GM18873 (cell line): ENCODE results near the gene PRKCH.

Experiments used
- ATAC-seq: cut with Tn5 transposase; IDR thresholded peaks from one replicate; pipeline ENCODE4 v1.9.1; 2021; ENCODE audit warnings: mild to moderate bottlenecking, moderate library complexity, moderate number of reproducible peaks; ENCODE audit not compliant: unreplicated experiment, low FRiP score

The PRKCH gene

DNA sequence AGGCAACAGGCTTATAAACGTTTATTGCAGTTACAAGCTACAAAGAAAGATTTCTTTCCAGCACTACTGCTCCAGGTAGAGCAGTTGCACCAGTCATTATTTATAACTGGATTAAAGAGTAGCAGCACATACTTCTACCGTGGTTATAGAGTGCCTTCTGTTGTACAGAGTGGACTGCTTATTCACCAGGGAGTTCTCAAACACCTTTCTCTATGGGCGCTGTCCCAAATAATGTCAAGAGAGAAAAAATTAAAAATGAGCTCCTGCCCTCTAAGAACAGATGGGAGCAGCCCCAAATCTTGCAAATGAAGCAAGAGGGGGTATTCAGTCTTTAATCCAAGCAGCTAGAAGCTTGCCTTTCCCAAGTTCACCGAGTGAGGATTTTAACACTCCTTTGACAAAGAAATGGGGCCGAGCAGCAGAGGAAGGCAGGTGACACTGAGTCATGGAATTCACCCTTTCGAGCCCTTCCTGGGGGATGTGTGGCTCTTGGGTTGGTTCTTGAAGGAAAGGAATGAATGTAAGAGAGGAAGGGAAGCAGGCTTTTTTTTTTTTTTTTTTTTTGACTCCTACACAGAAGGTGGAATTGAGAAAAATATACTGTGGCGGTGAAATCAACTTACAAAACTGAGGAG lies 181.2 kb downstream of the PRKCH start:
- ATAC-seq, result peak; percentile 7

DNA sequence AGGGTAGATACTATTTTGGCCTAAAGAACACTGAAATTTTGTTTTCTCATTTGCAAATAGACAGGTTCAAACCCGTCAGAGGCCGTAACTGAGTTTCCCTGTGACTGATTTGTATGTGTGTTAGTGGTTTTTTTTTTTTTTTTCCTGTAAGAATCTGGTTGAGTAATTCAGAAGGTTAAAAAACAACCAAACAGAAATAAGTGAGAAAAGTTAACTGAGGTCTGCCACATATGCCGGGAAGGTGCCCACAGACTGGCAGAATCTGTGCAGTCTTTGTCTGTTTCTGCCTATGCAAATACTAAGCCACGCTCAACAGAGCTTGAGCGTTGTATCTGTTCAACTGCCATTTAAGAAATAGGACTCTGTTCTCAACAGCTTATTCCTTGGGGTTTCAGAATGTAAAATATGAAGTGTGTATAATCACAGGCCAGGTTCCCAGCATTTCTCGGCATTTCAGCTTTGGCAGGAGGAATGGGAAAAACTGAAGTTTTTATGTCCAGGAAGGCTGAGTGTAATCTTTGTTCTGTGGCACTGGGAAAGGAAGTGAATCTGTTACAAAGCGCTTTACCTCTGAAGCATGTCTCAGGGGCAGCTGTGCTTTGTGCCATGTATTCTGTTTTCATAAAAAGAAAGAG lies 181.9 kb downstream of the PRKCH start:
- peak; percentile 89 for ATAC-seq

DNA sequence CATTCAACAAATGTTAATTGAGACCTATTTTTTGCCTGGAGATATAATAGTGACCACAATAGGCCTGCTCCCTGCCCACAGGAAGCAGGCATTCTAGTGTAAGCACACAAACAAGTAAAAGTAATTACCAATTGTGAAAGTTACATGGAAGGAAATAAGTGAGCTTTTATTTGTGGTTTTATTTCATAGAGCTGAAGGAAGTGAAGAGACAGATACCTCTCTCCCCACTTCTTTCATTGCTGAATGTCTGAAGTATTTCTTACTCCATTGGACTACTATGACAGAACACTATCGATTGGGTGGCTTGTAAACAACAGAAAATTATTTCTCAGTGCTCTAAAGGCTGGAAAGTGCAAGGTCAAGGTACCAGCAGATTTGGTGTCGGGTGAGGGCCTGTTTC lies 183.5 kb downstream of the PRKCH start:
- ATAC-seq, result no peak

DNA sequence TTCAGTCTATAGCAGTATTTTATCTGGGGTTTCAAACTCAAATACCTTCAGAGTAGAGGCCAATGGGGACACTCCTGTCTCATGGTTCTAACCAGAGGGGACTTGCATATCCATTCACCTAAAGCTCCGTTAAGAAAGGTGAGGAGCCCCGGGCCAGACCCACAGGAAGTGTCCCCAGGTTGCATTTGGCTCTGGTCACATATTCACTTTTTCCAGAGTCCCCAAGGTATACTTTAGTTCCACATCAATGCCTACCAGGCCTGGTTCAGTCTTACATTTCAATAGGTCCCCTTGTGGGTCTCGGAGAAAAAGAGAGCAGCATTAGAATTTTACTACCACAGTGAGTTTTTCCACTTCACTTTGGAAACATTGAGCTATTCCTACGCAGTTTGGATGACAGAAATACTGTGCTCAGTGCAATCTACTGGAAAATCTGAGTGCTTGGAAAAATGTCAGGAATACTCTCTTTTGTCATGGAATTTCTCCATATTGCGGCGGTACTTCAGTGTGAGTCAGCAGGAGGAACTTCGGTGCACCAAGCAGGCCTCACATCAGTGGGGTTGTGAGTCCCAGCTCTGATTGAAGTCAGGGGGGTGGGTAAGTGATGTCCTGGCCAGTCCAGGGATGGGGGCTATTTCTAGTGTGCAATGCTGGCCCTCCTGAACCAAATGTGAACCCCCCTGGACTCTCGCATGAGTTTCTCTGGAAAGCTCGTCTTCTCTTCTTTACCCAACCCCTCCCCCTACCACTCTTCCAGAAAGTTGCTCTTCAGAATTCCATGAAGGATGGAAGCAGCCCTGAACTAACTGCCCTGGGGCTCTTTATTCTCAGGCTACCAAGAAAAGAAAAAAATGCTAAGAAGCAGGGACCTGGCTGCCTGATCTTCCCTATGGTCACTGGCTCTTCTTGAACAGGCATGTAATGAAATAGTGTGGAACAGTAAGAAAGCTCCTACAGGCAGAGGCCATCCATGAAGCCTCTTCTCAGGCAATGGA lies 184.7 kb downstream of the PRKCH start:
- no peak for ATAC-seq

DNA sequence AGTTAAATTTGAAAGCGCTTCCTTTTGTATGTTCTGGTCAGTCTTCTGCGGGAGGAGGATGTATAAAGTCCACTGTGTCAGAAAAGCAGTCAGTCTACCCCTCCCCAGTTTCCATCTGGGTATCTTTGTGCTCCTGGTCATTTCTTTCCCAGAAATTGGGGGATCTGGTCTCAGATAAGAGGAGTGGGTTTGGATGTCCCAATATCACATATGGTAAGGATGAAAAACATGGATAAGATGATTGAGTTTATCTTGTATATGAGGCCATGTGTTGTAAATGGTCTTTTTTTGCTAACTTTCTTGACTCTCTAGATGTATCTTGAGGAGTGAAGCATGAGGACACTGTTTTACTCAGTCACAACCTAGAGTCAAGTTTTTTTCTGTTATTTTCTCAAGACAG lies 187.1 kb downstream of the PRKCH start:
- ATAC-seq, result no peak

- no peak for ATAC-seq
Measured at GRCh38 chr14:61510736-61511557, 189.6 kb downstream of the PRKCH start.

DNA sequence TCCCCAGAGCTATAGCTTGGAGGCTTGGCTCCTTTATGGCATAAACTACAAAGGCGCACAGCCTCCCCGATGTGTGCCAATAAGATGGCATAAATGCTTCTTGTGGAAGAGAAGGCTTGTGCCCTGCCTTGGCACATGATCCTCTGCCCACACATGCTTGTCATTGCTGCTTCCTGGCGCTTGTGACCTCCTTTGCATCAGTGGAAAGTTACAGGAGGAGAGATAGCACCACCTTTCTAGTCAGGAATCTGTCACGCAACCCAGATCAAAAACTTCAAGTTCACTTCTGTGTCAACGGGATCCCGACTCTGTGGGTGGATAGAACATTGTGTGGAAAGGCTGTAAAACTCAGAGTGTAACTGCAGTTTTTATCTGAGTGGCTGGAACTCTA lies 190.2 kb downstream of the PRKCH start:
- no peak for ATAC-seq

DNA sequence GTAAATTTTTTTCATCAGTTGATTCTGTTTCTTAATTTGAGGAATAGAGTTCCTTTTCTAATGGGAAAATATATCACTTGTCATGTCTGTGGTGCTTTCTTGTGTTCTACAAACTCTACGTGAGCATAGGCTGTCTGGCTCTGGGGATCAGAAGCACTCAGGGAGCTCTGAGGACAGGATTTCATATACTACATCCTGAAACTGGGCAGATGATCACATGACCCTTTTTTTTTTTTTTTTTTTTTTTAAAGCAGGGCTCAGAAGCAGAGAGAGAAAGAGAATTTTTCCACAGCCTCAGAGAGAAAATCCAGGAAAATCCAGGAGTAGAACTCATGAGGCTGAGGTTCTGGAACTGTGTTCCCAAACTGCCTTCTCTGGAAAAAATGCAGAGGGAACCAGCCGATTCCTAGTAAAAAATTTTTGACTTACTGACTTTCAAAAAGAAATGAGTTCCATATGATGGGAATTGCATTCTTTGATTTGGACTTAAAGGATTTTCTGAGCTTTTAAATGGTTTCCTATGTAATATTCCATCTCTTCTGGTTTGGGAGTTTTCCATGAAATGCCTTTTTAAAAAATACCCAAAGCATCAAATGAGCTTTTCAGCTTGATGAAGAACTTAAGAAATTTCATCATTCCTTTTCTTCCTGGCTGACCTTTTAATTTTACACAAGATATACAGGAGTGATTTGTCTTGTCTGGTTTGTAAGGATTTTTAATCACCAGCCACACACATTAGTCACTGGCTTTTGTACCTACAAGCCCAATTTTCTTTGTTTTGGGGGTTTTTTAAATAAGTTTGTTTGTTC lies 190.9 kb downstream of the PRKCH start:
- ATAC-seq, result no peak

DNA sequence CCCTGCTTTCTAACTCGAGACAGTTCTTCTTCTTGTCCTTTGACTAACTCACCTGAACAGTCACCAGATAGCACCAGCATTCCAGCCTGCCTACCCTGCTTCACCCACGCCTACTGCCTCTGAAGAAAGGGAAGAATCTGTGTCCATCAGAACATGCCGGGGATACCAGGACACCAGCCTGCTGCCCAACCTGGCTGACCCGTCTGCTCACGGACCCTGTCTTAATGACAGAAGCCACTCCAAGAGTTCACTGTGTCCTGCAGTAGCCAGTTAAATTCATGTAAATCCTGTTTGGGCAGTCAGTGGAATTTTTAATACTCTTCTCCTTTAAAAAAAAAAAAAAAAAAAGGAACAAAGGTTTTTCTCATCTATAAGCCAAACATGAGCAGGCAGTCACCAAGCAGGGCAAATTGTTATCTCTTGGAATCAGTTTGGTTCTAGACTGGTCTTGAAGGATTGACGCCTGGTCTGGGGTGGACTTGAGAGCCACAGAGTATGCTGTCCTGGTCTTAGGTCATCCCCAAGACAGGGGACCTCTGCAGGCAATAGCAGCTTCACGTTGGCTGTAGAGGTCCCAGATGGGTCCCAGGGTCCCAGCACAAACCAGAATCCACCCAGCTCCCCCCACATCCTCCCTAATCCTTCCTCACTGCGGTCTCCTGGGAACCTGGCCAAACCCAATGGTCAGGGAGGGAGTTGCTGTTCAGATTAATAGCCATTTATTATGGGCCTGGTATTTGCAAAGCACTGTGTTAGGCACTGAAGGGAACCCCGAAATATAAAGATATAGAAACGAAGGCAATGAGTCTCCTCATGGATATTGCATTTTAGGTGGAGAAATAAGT lies 192.8 kb downstream of the PRKCH start:
- ATAC-seq, result no peak

GRCh38 chr14:61514927-61515326 lies 193.5 kb downstream of the PRKCH start:
- no peak for ATAC-seq

- no peak for ATAC-seq
Measured at GRCh38 chr14:61515436-61516117, 194.2 kb downstream of the PRKCH start.

GRCh38 chr14:61516118-61516743 lies 194.9 kb downstream of the PRKCH start:
- no peak for ATAC-seq

DNA sequence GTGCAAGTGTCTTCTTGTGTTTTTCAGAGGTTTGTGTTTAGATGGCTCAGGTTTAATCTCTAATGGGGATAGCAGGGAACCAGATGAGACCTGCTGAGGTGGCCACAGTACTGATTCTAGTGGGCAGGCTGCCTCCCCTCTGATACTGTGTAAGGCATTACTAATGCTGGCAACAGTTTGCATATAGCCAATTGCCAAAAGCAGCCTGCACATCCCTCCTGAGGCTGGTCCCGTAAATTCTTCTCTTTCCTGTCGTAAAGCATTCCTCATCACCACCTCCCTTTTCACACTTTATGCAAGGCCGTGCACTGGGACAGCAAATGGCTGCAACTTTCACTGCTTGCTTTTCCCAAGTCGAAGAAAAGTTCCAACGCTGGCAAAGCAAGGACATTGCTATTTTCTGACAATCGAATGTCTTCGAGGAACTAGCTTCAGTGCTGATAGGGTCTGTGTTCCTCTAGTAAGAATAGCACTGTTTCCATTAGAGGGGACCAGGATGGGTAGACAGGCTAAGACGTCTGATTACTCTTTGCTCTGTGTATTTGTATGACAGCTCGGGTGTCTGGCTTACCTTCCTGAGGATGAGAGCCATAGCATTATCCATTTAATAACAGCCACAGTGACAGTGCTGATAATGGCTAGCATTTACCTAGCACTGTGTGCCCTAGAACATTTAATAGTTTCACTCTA lies 195.7 kb downstream of the PRKCH start:
- ATAC-seq, result no peak

DNA sequence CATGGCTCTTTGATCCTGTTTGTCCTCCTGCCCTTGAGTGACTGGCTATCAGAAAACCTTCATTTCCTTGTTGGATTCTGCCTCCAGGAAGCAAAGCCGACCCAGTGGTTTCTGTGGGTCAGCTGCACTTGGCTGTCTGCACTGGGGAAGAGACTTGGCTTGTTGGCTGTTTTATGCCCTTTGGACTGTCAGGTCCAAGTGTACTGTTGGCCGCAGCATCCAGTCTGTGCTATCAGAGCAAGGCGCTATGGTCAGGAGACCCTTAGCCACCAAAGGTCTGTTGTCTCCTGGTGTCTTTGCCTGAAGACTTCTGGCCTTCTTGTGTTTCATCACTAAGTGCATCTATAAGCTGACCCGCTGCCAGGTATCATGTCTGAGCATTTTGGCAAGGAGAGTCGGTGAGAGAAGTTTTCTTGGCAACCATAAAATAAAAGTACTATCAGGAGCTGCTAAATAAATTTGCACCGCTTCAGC lies 196.6 kb downstream of the PRKCH start:
- no peak for ATAC-seq

DNA sequence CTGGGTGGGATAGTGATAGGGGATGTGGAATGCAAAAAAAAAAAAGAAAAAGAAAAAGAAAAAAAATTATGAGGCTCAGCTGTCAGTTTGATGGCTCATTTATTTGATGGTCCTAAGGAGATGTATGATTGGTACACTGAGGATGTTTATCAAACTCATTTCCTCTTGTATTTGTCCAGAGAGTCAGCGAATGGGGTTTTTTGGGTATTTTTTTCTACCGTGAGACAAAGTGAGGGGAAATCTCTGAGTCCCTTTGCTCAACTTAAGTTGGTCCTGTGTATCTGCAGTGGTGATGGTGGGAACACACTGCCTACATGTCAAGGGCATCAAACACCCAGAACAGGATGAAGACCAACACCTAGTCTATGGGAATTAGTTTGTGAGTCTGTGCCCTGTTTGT lies 197.0 kb downstream of the PRKCH start:
- no peak for ATAC-seq

DNA sequence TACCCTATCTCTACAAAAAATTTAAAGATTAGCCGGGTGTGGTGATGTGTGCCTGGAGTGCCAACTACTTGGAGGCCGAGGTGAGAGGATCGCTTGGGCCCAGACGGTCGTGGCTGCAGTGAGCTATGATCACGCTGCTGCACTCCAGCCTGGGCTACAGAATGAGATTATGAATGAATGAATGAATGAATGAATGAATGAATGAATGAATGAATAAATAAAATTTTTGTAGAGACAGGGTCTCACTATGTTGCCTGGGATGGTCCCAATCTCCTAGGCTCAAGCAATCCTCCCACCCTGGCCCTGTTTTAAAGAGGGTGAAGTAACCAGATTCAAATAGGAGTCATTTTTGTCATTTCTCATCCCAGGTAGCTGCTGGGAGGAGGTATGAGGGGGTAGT lies 197.7 kb downstream of the PRKCH start:
- no peak for ATAC-seq

- ATAC-seq, result no peak
Measured at GRCh38 chr14:61519735-61520134, 198.4 kb downstream of the PRKCH start.
